Measurements from ENCODE around the gene F8. TPM values are rescaled to one million over a fixed set of nuclear protein-coding genes. Genes with fewer than 3 reads are reported as not detected.

Gene F8
- total RNA-seq, 4 donors from 2014 or later: 21.1 to 56.3 (median 36.5) TPM

DNA sequence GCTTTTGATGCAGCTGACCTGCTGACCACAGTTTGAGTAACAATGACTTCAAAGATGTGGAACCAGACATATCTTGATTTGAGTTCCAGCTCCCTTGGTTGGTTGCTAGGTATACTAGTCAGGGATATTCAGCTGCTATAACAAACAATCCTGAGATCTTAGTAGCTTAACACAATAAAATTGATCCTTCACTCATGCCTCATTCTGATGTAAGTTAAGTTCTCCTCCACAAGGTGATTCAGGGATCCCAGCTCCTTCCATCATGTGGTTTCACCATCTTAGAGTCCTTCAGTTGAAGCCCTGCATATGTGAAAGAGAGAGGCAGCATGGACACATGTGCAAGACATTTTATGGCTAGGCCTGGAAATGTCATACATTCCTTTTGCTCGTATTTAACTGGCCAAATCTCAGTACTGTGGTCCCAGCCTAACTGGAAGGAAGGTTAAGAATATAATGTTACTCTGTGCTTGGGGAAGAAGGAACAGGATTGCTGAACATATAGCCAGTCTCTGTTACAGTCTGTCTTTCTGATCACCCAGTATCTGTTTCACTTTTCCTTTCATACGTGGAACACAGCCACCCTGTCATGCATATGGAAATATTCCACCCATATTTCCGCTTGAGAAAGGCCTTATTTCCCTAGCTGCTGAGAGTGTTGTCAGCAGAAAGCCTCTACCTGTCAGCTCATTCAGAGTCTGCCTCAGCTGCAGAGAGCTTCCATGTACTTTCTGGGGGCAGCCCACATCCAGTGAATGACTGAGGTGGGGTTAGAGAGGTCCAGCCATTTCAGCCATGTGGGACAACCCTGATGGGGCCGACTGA lies 195.1 kb downstream of the F8 start:
- TF ChIP-seq, protein P1, sequence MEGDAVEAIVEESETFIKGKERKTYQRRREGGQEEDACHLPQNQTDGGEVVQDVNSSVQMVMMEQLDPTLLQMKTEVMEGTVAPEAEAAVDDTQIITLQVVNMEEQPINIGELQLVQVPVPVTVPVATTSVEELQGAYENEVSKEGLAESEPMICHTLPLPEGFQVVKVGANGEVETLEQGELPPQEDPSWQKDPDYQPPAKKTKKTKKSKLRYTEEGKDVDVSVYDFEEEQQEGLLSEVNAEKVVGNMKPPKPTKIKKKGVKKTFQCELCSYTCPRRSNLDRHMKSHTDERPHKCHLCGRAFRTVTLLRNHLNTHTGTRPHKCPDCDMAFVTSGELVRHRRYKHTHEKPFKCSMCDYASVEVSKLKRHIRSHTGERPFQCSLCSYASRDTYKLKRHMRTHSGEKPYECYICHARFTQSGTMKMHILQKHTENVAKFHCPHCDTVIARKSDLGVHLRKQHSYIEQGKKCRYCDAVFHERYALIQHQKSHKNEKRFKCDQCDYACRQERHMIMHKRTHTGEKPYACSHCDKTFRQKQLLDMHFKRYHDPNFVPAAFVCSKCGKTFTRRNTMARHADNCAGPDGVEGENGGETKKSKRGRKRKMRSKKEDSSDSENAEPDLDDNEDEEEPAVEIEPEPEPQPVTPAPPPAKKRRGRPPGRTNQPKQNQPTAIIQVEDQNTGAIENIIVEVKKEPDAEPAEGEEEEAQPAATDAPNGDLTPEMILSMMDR (IDR thresholded peaks at IDR 0.05; ENCODE audit: low read depth): no peak

DNA sequence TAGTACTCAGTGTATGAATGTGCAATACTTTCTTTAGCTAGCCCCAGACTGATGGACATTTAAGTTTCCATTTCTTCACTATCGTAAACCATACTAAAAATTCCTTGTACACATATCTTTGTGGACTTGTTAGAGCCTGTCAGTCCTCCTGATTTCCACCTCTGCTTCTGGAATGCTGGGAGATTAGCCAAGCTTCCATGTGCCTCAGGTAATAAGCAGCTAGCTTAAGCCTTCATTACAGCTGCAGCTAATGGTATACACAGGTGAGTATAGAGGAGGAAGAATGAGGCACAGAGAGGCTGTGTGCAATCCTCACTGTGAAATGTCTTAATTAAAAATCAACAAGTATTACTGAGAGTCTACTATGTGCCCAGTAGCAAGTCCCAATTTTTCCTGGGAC lies 197.9 kb downstream of the F8 start:
- TF ChIP-seq, protein P1 (IDR thresholded peaks at IDR 0.05; ENCODE audit: low read depth): no peak

DNA sequence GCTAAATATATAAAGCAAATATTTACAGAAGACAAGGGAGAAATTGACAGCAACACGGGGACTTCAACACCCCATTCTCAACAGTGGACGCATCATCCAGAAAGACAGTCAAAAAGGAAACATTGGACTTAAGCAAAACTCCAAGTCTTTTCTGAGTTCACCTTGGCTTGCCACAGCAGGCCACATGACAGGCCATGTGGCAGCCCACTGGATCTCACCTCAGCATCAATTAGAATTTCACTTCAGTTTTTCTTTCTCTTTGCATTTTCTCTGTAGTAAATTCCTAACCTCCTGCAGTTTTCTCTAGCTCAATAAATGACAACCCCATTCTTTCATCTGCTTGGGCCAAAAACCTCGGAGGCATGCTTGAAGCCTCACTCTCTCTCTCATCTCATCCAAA lies 200.5 kb downstream of the F8 start:
- TF ChIP-seq, protein P1 (IDR thresholded peaks at IDR 0.05; ENCODE audit: low read depth): no peak

DNA sequence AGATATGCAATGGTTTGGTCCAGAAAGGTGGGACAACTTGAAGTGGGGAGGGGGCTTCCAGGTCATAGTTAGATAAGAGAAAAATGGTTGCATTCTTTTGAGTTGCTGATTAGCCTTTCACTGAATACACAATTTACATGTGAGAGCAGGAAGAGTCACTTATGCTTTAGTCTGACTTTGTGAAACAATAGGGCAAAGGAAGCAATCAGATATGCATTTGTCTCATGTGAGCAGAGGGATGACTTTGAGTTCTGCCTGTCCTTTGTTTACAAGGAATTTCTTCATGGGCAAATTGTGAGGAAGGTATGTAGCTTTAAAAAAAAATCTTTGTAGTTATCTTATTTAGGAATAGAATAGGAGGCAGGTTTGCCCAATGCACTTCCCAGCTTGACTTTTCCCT lies 201.0 kb downstream of the F8 start:
- TF ChIP-seq, protein P1 (IDR thresholded peaks at IDR 0.05; ENCODE audit: low read depth): no peak

DNA sequence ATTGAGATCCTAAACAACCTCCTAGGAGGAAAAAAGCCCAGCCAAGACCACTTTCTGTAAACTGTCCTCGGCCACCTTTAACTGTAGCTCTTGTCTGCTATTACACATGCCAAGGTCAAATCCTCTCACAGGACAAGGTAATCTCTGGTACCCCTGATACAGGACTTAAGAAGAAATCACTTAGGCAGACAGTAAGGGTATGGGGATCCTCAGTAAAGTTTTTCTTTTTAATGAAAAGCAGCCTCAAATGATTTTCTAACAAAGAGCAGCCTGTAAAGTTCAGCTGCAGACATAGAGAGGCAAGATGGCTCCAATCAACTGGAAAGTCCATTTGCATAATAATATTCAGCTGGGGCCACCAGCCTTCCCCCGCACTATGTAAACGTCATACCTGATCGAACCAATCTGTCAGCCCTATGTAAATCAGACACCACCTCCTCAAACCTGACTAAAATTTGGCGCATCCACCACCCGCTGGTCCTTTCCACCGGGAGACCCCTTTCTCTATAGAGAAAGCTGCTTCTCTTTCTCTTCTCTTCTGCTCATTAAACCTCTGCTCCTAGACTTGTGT lies 202.7 kb downstream of the F8 start:
- TF ChIP-seq, protein P1 (IDR thresholded peaks at IDR 0.05; ENCODE audit: low read depth): no peak

DNA sequence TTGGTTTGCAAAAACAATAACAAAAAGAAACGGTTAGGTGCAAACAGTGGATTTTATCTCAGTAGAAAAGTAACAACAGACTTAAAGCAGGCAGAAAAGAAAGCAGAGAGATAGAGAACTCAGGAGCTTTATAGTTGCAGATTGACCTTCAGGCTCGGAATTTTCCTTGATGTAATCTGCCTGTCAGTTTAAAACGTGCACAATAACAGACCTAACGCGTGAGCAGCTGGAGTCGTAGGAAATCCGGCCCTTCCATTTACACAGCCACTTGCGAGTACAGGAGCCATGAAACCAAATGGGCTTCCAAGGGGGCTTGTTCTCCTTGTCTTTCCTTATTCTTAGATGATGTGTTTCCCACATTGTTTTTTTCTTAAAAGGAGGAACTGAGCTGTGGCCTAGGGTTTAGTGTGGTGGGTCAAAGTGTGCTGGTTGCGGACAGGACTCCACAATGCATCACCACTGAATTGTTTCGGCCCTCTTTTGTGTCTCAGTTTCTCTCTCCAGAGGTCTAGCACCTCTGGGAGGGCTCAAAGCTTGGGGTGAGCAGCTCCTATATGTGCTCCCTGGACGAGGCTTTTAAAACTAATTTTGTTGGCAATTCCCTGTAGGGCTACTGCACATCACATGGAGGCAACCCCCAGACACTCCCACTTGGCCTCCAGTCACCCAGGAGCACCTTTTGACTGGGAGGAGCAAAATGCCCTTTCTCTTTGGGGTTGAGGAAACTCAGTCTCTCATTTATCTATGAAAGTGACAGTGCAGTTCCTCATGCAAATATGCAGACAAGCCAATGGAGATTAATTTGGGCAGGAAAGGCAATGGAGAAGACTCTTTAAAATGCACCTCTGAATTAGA lies 203.4 kb downstream of the F8 start:
- TF ChIP-seq, protein P1 (IDR thresholded peaks at IDR 0.05; ENCODE audit: low read depth): no peak
